ENCODE measurements around the gene CPXM2.

DNA sequence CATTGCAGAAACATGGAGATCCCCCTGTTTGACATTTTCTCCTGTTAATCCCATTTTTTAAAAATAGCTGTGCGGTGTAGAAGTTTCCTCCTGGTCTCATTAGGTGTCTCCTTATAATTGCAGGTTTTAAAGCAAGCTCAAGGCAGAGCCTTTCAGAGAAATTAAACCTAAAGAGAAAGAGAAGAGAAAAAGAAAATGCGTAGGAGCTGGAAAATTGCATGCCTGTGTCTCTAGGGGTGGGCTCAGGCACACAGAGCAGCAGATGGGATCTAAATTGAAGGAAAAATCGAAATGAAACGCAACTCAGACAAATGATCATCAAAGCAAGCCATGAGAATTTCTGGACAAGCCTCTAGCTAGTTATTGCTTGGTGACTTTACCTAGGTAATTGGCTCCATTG lies 185.4 kb downstream of the CPXM2 start:
- TF ChIP-seq POLR2AphosphoS5 (IDR thresholded peaks at IDR 0.05) (no peak), EP300 (IDR thresholded peaks at IDR 0.05) (no peak)
- TF ChIP-seq, protein P1, sequence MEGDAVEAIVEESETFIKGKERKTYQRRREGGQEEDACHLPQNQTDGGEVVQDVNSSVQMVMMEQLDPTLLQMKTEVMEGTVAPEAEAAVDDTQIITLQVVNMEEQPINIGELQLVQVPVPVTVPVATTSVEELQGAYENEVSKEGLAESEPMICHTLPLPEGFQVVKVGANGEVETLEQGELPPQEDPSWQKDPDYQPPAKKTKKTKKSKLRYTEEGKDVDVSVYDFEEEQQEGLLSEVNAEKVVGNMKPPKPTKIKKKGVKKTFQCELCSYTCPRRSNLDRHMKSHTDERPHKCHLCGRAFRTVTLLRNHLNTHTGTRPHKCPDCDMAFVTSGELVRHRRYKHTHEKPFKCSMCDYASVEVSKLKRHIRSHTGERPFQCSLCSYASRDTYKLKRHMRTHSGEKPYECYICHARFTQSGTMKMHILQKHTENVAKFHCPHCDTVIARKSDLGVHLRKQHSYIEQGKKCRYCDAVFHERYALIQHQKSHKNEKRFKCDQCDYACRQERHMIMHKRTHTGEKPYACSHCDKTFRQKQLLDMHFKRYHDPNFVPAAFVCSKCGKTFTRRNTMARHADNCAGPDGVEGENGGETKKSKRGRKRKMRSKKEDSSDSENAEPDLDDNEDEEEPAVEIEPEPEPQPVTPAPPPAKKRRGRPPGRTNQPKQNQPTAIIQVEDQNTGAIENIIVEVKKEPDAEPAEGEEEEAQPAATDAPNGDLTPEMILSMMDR (IDR thresholded peaks at IDR 0.05) = no peak

All from esophagus muscularis mucosa (tissue), 4 donors.